HepG2 (cell line): ENCODE results near the gene KCNAB1. TPM values are rescaled to one million over a fixed set of nuclear protein-coding genes. Genes with fewer than 3 reads are reported as not detected.

Experiments used
- ATAC-seq: fragments of 200-7000 bp; cut with Tn5 transposase; 3 replicates; pipeline ENCODE4 v1.9.1; 2020; ENCODE audit warnings: mild to moderate bottlenecking, moderate library complexity
- BruUV-seq: library from RNA; stranded (reverse); fragments of 400-500 nt; replicated peaks from 2 replicates; lab custom pipeline; 2021; lab: Mats Ljungman, UMichigan
- CTCF ChIA-PET: fragments of 300-600 bp; formaldehyde crosslinking; extraction: SDS; loops from one replicate; lab custom pipeline; 2021; ENCODE audit warnings: low total read pairs, inconsistent platforms, low intra/inter-chr PET ratio; lab: Yijun Ruan, JAX
- POLR2A ChIA-PET: fragments of 350-600 bp; sonication (Branson Sonifier 250); formaldehyde crosslinking; loops from one replicate; lab custom pipeline; 2020; ENCODE audit warnings: antibody characterized with exemption, inconsistent platforms; lab: Yijun Ruan, JAX
- DNase-seq: peaks from one replicate; pipeline ENCODE4 v3.0.0-alpha.2; 2015; ENCODE audit warnings: low spot score
- FAIRE-seq: peaks from 3 replicates; lab custom pipeline; 2011; peaks lifted over from hg19 to GRCh38; lab: Jason Lieb, UNC
- H2AFZ ChIP-seq: one replicate; pipeline ENCODE4 v1.6.1; 2011; ENCODE audit warnings: low read length, inconsistent platforms
- H3K27ac ChIP-seq: fragments of 300-600 bp; 3 replicates; pipeline ENCODE4 v1.8.0; 2011; ENCODE audit warnings: mixed run types, mild to moderate bottlenecking, mixed read lengths, low read length, inconsistent platforms; ENCODE audit not compliant: insufficient read depth; ENCODE audit errors: extremely low read length
- H3K27me3 ChIP-seq, 2 experiments: fragments of 200-600 bp in 1 of 2; 2 replicates in 1 of 2; 3 replicates in 1 of 2; pipeline versions ENCODE4 v1.6.0 to v1.8.0; 2011; ENCODE audit warnings: low read length in 2 of 2, mild to moderate bottlenecking in 2 of 2, moderate library complexity in 2 of 2, inconsistent platforms in 1 of 2; ENCODE audit not compliant: insufficient read depth in 2 of 2, control insufficient read depth in 1 of 2
- H3K36me3 ChIP-seq, 2 experiments: fragments of 200-600 bp in 1 of 2; replicated peaks in 1 of 2; 2 replicates in 1 of 2; 3 replicates in 1 of 2; pipeline versions ENCODE4 v1.5.1 to v1.8.0; 2011; ENCODE audit warnings: low read length in 2 of 2, inconsistent platforms in 1 of 2; ENCODE audit not compliant: insufficient read depth in 2 of 2, control insufficient read depth in 1 of 2
- H3K4me1 ChIP-seq: 2 replicates; pipeline ENCODE4 v1.5.1; 2012; ENCODE audit warnings: low read length, inconsistent platforms; ENCODE audit not compliant: insufficient read depth
- H3K4me2 ChIP-seq: 2 replicates; pipeline ENCODE4 v1.6.0; 2011; ENCODE audit warnings: low read depth, low read length, inconsistent platforms
- H3K4me3 ChIP-seq, 3 experiments: fragments of 200-600 bp in 1 of 3; sonication (generic), shearing (Covaris generic) in 1 of 3; replicated peaks in 1 of 3; 2 replicates each; pipeline ENCODE4 v1.5.1; 2011 to 2016; ENCODE audit warnings: low read length in 3 of 3, inconsistent platforms in 2 of 3, low read depth in 2 of 3, mild to moderate bottlenecking in 2 of 3, control low read depth in 1 of 3, mixed read lengths in 1 of 3; ENCODE audit not compliant: insufficient read depth in 1 of 3
- H3K79me2 ChIP-seq: one replicate; pipeline ENCODE4 v1.6.1; 2011; ENCODE audit warnings: low read length, inconsistent platforms; ENCODE audit not compliant: insufficient read depth
- H3K9ac ChIP-seq: 2 replicates; pipeline ENCODE4 v1.6.0; 2011; ENCODE audit warnings: mild to moderate bottlenecking, low read depth, low read length, inconsistent platforms; ENCODE audit not compliant: insufficient read depth
- H3K9me3 ChIP-seq: 2 replicates; pipeline ENCODE4 v1.5.1; 2012; ENCODE audit warnings: mild to moderate bottlenecking, low read length
- H4K20me1 ChIP-seq: 2 replicates; pipeline ENCODE4 v1.6.0; 2011; ENCODE audit warnings: inconsistent platforms, mild to moderate bottlenecking, low read length, moderate library complexity; ENCODE audit not compliant: insufficient read depth
- ATF7-NPFF ChIP-seq: sonication (generic); formaldehyde crosslinking; IDR thresholded peaks from 2 replicates; pipeline ENCODE4 v1.8.1; 2023; ENCODE audit warnings: mild to moderate bottlenecking, low read depth, missing genetic modification reagents, moderate library complexity
- FOXA3 ChIP-seq: IDR thresholded peaks from 2 replicates; pipeline ENCODE4 v1.6.1; 2016; ENCODE audit warnings: missing genetic modification reagents, missing compliant biosample characterization
- GPN1 ChIP-seq: sonication (generic); formaldehyde crosslinking; IDR thresholded peaks from 2 replicates; pipeline ENCODE4 v1.5.1; 2020; ENCODE audit warnings: missing genetic modification reagents, borderline replicate concordance
- HDAC1 ChIP-seq: sonication (generic); formaldehyde crosslinking; IDR thresholded peaks from 2 replicates; pipeline ENCODE4 v1.5.1; 2020; ENCODE audit warnings: mild to moderate bottlenecking, missing genetic modification reagents
- HNRNPK ChIP-seq: fragments of 200-400 bp; formaldehyde crosslinking; IDR thresholded peaks from 2 replicates; pipeline ENCODE4 v1.6.1; 2018; ENCODE audit warnings: low read length, low read depth, moderate library complexity, mild to moderate bottlenecking; ENCODE audit not compliant: poor library complexity, severe bottlenecking
- RFXAP ChIP-seq: sonication (generic); formaldehyde crosslinking; IDR thresholded peaks from 2 replicates; pipeline ENCODE4 v1.4.0; 2020; ENCODE audit warnings: missing genetic modification reagents, borderline replicate concordance
- SAFB2 ChIP-seq: sonication (generic); formaldehyde crosslinking; IDR thresholded peaks from 2 replicates; pipeline ENCODE4 v1.5.1; 2020; ENCODE audit warnings: missing genetic modification reagents, low read depth, mild to moderate bottlenecking, borderline replicate concordance
- ZBTB7A ChIP-seq: sonication (generic); formaldehyde crosslinking; IDR thresholded peaks from 2 replicates; pipeline ENCODE4 v1.8.0; 2022; ENCODE audit warnings: mild to moderate bottlenecking, missing genetic modification reagents
- ZKSCAN1 ChIP-seq: fragments of 150-350 bp; IDR thresholded peaks from 2 replicates; pipeline ENCODE4 v1.6.1; 2014; ENCODE audit warnings: low read length
- ZNF333 ChIP-seq: sonication (generic); formaldehyde crosslinking; IDR thresholded peaks from 2 replicates; pipeline ENCODE4 v1.4.0; 2020; ENCODE audit warnings: mild to moderate bottlenecking, missing genetic modification reagents, borderline replicate concordance
- ZNF530 ChIP-seq: sonication (generic); formaldehyde crosslinking; IDR thresholded peaks from 2 replicates; pipeline ENCODE4 v1.5.0; 2020; ENCODE audit warnings: low read depth, mild to moderate bottlenecking, missing genetic modification reagents
- ZNF672 ChIP-seq: sonication (generic); formaldehyde crosslinking; IDR thresholded peaks from 2 replicates; pipeline ENCODE4 v1.8.1; 2022; ENCODE audit warnings: missing genetic modification reagents
- WGBS: methylation state at CpG from one replicate; pipeline ENCODE4 v1.1.6; 2017; ENCODE audit warnings: low lambda C conversion rate; 5-methylcytosine and 5-hydroxymethylcytosine counted together
- in situ Hi-C: cut with HindIII; loops from 2 replicates; pipeline ENCODE4 v1.10.0; 2017; ENCODE audit warnings: low pct_unique_long_range_greater_than_20kb; ENCODE audit not compliant: extremely low pct_ligation_motif_present
- intact Hi-C: fragments of 100-400 bp; cut with micrococcal nuclease; formaldehyde crosslinking; loops from one replicate; pipeline ENCODE4 v1.10.0; 2022; ENCODE audit not compliant: unreplicated experiment
- polyA plus RNA-seq, 8 experiments: library from polyadenylated mRNA; depleted of rRNA in 3 of 8; stranded (reverse) in 7 of 8; unstranded in 1 of 8; fragments of >200 nt; fragmentation: Illumina TruSeq in 4 of 8; extraction: Trizol in 4 of 8; gene quantifications; 2 replicates each; pipeline versions ENCODE4 v1.2.1 to v1.2.3, GENCODE V29; 2011 to 2016; ENCODE audit warnings: low read depth in 4 of 8, missing spikeins in 1 of 8, mixed read lengths in 1 of 8; ENCODE audit not compliant: insufficient read depth in 1 of 8
- total RNA-seq, 5 experiments: library from RNA; depleted of rRNA; stranded (reverse); fragments of >200 nt; fragmentation: Illumina TruSeq; extraction: Trizol; gene quantifications; 2 replicates each; pipeline ENCODE4 v1.2.3, GENCODE V29; 2016; ENCODE audit warnings: low read depth in 1 of 5
- TF ChIP-seq, protein P1 (sequence below): sonication (generic); formaldehyde crosslinking; IDR thresholded peaks from 2 replicates; pipeline ENCODE4 v1.5.1; 2020; ENCODE audit warnings: mild to moderate bottlenecking, missing genetic modification reagents, borderline replicate concordance
- TF ChIP-seq, protein P2 (sequence below): sonication (generic); formaldehyde crosslinking; IDR thresholded peaks from 2 replicates; pipeline ENCODE4 v1.5.0; 2020; ENCODE audit warnings: mild to moderate bottlenecking, missing genetic modification reagents, borderline replicate concordance

KCNAB1 gene
- total and polyA plus RNA-seq, 2 of the 13 experiments (the other 11 are each of a cell fraction or from before 2014, with no cell fraction given), result not detected

DNA sequence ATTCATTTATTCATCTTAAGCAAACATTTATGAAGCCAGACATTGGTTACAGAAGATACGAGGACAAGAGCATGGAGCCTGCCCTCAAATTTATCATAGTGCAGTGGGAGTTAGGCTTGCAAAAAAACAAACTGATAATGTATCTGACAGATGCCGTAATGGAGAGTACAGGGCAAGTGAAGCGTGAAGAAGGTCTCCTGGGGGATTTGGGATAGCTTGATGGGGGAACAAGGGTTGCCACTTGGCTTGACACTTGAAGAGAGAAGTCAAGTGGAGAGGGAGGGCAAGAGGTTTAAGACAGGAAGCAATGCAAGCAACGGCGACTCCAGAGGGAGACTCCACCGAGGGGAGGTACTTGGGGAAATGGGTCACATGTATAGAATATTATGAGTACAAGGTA lies 305.3 kb downstream of the KCNAB1 start:
- Histone ChIP-seq H3K9me3 (no peaks in the 10 kb centered on the region), H3K4me1 (no peaks in the 10 kb centered on the region), H3K27me3 (no peaks in the 10 kb centered on the region; a peak in 2 of 5 replicates), H2AFZ (no peak overlapping the region), H3K79me2 (no peaks in the 10 kb centered on the region), H3K36me3 (no peaks in the 10 kb centered on the region), H3K4me3 (no peak overlapping the region), H3K4me2 (no peak overlapping the region), H4K20me1 (no peaks in the 10 kb centered on the region), H3K27ac (no peak overlapping the region), H3K9ac (no peak overlapping the region)
- ChIA-PET CTCF (no interaction called here), POLR2A (no interaction called here)
- in situ Hi-C loops, result no loop called here
- no peak for FAIRE-seq
- BruUV-seq, result no TSS peak
- 34% methylated on average over 6 of the region's 6 CpGs for WGBS
- no peak for DNase-seq
- no peak for ATAC-seq
- TF ChIP-seq RFXAP (CRISPR knock-in tag) (no peak), FOXA3 (CRISPR knock-in tag) (no peak), ZBTB7A (CRISPR knock-in tag) (no peak), ATF7-NPFF (CRISPR knock-in tag) (no peak), HDAC1 (CRISPR knock-in tag) (no peak), HNRNPK (no peak), GPN1 (CRISPR knock-in tag) (no peak), ZKSCAN1 (no peak), SAFB2 (CRISPR knock-in tag) (no peak), ZNF530 (CRISPR knock-in tag) (no peak), ZNF333 (CRISPR knock-in tag) (no peak), ZNF672 (CRISPR knock-in tag) (no peak)
- TF ChIP-seq, protein P1, sequence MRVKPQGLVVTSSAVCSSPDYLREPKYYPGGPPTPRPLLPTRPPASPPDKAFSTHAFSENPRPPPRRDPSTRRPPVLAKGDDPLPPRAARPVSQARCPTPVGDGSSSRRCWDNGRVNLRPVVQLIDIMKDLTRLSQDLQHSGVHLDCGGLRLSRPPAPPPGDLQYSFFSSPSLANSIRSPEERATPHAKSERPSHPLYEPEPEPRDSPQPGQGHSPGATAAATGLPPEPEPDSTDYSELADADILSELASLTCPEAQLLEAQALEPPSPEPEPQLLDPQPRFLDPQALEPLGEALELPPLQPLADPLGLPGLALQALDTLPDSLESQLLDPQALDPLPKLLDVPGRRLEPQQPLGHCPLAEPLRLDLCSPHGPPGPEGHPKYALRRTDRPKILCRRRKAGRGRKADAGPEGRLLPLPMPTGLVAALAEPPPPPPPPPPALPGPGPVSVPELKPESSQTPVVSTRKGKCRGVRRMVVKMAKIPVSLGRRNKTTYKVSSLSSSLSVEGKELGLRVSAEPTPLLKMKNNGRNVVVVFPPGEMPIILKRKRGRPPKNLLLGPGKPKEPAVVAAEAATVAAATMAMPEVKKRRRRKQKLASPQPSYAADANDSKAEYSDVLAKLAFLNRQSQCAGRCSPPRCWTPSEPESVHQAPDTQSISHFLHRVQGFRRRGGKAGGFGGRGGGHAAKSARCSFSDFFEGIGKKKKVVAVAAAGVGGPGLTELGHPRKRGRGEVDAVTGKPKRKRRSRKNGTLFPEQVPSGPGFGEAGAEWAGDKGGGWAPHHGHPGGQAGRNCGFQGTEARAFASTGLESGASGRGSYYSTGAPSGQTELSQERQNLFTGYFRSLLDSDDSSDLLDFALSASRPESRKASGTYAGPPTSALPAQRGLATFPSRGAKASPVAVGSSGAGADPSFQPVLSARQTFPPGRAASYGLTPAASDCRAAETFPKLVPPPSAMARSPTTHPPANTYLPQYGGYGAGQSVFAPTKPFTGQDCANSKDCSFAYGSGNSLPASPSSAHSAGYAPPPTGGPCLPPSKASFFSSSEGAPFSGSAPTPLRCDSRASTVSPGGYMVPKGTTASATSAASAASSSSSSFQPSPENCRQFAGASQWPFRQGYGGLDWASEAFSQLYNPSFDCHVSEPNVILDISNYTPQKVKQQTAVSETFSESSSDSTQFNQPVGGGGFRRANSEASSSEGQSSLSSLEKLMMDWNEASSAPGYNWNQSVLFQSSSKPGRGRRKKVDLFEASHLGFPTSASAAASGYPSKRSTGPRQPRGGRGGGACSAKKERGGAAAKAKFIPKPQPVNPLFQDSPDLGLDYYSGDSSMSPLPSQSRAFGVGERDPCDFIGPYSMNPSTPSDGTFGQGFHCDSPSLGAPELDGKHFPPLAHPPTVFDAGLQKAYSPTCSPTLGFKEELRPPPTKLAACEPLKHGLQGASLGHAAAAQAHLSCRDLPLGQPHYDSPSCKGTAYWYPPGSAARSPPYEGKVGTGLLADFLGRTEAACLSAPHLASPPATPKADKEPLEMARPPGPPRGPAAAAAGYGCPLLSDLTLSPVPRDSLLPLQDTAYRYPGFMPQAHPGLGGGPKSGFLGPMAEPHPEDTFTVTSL, result no peak
- TF ChIP-seq, protein P2, sequence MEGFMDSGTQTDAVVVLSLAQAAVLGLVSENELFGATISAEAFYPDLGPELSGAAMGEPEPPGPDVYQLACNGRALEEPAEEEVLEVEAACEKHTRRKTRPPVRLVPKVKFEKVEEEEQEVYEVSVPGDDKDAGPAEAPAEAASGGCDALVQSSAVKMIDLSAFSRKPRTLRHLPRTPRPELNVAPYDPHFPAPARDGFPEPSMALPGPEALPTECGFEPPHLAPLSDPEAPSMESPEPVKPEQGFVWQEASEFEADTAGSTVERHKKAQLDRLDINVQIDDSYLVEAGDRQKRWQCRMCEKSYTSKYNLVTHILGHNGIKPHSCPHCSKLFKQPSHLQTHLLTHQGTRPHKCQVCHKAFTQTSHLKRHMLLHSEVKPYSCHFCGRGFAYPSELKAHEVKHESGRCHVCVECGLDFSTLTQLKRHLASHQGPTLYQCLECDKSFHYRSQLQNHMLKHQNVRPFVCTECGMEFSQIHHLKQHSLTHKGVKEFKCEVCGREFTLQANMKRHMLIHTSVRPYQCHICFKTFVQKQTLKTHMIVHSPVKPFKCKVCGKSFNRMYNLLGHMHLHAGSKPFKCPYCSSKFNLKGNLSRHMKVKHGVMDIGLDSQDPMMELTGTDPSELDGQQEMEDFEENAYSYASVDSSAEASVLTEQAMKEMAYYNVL (CRISPR knock-in tag), result no peak
- intact Hi-C loops, result no loop called here
